GM19035 (cell line): ENCODE data around the gene NR6A1.

Source experiments
- ATAC-seq: cut with Tn5 transposase; IDR thresholded peaks from one replicate; pipeline ENCODE4 v1.9.1; 2021; ENCODE audit not compliant: unreplicated experiment

The NR6A1 gene

GRCh38 chr9:124537926-124538325 is 233.2 kb downstream of the NR6A1 start:
- ATAC-seq, result no peak

- no peak for ATAC-seq
Measured at GRCh38 chr9:124535846-124536245, 235.3 kb downstream of the NR6A1 start.

GRCh38 chr9:124532897-124533296 is 238.2 kb downstream of the NR6A1 start:
- no peak for ATAC-seq

- ATAC-seq, result no peak
Measured at GRCh38 chr9:124531115-124531514, 240.0 kb downstream of the NR6A1 start.

- ATAC-seq, result no peak
Measured at GRCh38 chr9:124530246-124530645, 240.9 kb downstream of the NR6A1 start.

GRCh38 chr9:124527781-124528180 is 243.3 kb downstream of the NR6A1 start:
- no peak for ATAC-seq

- no peak for ATAC-seq
Measured at GRCh38 chr9:124526174-124526573, 244.9 kb downstream of the NR6A1 start.

GRCh38 chr9:124522121-124523098 is 248.7 kb downstream of the NR6A1 start:
- ATAC-seq, result no peak

GRCh38 chr9:124521142-124521541 is 250.0 kb downstream of the NR6A1 start:
- no peak for ATAC-seq

GRCh38 chr9:124520206-124520596 is 250.9 kb downstream of the NR6A1 start:
- no peak for ATAC-seq

GRCh38 chr9:124518116-124518515 is 253.0 kb downstream of the NR6A1 start:
- no peak for ATAC-seq

- no peak for ATAC-seq
Measured at GRCh38 chr9:124517600-124517999, 253.5 kb downstream of the NR6A1 start.

GRCh38 chr9:124514874-124515273 is 256.2 kb downstream of the NR6A1 start:
- ATAC-seq, result no peak

- ATAC-seq, result no peak
Measured at GRCh38 chr9:124514125-124514524, 257.0 kb downstream of the NR6A1 start.

- no peak for ATAC-seq
Measured at GRCh38 chr9:124513376-124513994, 257.6 kb downstream of the NR6A1 start.

- ATAC-seq, result no peak
Measured at GRCh38 chr9:124512806-124513204, 258.3 kb downstream of the NR6A1 start.

- no peak for ATAC-seq
Measured at GRCh38 chr9:124511891-124512805, 259.0 kb downstream of the NR6A1 start.

- ATAC-seq, result no peak
Measured at GRCh38 chr9:124511426-124511840, 259.7 kb downstream of the NR6A1 start.

GRCh38 chr9:124510650-124511425 is 260.3 kb downstream of the NR6A1 start:
- no peak for ATAC-seq

- ATAC-seq, result no peak
Measured at GRCh38 chr9:124507880-124508423, 263.2 kb downstream of the NR6A1 start.
